AG04450 (cell line): ENCODE measurements around the gene C17orf67. TPM values are rescaled to one million over a fixed set of nuclear protein-coding genes. Genes with fewer than 3 reads are reported as not detected.

Source experiments
- CTCF ChIA-PET: fragments of 300-600, 350-600 bp; formaldehyde crosslinking; extraction: SDS; loops from one replicate; lab custom pipeline; 2022; ENCODE audit warnings: antibody characterized with exemption, inconsistent platforms; lab: Charles Lee
- POLR2A ChIA-PET: fragments of 350-600 bp; formaldehyde crosslinking; extraction: SDS; loops from one replicate; lab custom pipeline; 2021; ENCODE audit warnings: antibody characterized with exemption, inconsistent platforms; lab: Yijun Ruan, JAX
- DNase-seq: peaks from one replicate; pipeline ENCODE4 v3.0.0-alpha.2; 2011; ENCODE audit warnings: low read depth, low spot score
- H3K27ac ChIP-seq: one replicate; pipeline ENCODE4 v1.5.1; 2012; ENCODE audit warnings: low read depth, low read length, control low read depth
- H3K27me3 ChIP-seq: one replicate; pipeline ENCODE4 v1.6.0; 2012; ENCODE audit warnings: low read length; ENCODE audit not compliant: control insufficient read depth, insufficient read depth
- H3K4me3 ChIP-seq: 2 replicates; pipeline ENCODE4 v1.5.1; 2011; ENCODE audit warnings: mild to moderate bottlenecking, low read depth, low read length, control low read depth
- H3K9me3 ChIP-seq: 2 replicates; pipeline ENCODE4 v1.5.1; 2012; ENCODE audit warnings: low read length; ENCODE audit not compliant: control insufficient read depth, insufficient read depth
- polyA plus RNA-seq: library from polyadenylated mRNA; depleted of rRNA; stranded (reverse); fragments of >200 nt; gene quantifications from 2 replicates; pipeline ENCODE4 v1.2.3, GENCODE V29; 2011
- TF ChIP-seq, protein P1 (sequence below): IDR thresholded peaks from 2 replicates; pipeline ENCODE4 v1.5.1; 2011; ENCODE audit warnings: low read depth, low read length, control low read depth, inconsistent platforms

Gene C17orf67
- polyA plus RNA-seq, 1 experiment, result 0.76 TPM

DNA sequence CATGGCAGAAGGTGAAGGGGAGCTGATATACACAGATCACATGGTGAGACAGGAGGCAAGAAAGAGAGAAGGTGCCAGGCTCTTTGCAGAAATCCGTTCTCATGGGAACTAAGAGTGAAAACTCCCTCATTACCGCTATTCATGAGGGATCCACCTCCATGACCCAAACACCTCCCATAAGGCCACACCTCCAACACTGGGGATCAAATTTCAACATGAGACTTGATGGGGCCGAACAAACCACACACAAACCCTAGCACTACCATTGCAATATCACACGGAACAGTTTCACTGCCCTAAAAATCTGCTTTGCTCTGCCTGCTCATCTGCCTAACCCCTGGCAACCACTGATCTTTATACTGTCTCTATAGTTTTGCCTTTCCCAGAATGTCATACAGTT is 34.8 kb downstream of the C17orf67 start:
- CTCF ChIA-PET, result interaction anchor here (1.1 kb wide), 1 partner anchor 12 kb away, joined by 5 read pairs; no protein-coding TSS in a partner anchor
- no peak overlapping the region for H3K4me3 ChIP-seq
- H3K27ac ChIP-seq, result no peak overlapping the region
- TF ChIP-seq, protein P1, sequence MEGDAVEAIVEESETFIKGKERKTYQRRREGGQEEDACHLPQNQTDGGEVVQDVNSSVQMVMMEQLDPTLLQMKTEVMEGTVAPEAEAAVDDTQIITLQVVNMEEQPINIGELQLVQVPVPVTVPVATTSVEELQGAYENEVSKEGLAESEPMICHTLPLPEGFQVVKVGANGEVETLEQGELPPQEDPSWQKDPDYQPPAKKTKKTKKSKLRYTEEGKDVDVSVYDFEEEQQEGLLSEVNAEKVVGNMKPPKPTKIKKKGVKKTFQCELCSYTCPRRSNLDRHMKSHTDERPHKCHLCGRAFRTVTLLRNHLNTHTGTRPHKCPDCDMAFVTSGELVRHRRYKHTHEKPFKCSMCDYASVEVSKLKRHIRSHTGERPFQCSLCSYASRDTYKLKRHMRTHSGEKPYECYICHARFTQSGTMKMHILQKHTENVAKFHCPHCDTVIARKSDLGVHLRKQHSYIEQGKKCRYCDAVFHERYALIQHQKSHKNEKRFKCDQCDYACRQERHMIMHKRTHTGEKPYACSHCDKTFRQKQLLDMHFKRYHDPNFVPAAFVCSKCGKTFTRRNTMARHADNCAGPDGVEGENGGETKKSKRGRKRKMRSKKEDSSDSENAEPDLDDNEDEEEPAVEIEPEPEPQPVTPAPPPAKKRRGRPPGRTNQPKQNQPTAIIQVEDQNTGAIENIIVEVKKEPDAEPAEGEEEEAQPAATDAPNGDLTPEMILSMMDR, result no peak
- no peaks in the 10 kb centered on the region for H3K9me3 ChIP-seq
- peaks cover 8% of the 10 kb centered on the region for H3K27me3 ChIP-seq
- POLR2A ChIA-PET, result no interaction called here
- no peak for DNase-seq

DNA sequence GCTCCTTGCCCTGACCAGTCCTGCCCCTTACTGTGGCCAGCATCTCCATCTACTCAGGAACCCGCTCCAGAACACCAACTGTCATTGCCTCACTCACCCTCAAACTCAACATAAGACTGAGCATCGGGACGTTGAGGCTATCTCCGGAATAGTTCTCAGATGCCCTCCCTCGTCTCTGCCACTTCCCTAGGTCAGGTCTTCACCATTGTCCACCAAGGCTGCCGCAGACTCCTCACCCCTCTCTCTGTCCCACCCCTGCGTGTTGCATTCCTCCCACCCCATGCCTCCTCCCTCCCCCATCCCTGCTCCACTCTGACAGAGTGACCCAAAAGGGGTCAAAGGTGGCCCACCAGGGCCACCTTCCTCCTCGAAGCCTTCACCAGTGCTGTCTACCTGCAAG is 37.2 kb downstream of the C17orf67 start:
- POLR2A ChIA-PET, result no interaction called here
- Histone ChIP-seq H3K4me3 (no peak overlapping the region), H3K27me3 (peaks cover 8% of the 10 kb centered on the region), H3K9me3 (no peaks in the 10 kb centered on the region), H3K27ac (no peak overlapping the region)
- DNase-seq, result no peak
- CTCF ChIA-PET, result no interaction called here
- TF ChIP-seq, protein P1, result no peak

DNA sequence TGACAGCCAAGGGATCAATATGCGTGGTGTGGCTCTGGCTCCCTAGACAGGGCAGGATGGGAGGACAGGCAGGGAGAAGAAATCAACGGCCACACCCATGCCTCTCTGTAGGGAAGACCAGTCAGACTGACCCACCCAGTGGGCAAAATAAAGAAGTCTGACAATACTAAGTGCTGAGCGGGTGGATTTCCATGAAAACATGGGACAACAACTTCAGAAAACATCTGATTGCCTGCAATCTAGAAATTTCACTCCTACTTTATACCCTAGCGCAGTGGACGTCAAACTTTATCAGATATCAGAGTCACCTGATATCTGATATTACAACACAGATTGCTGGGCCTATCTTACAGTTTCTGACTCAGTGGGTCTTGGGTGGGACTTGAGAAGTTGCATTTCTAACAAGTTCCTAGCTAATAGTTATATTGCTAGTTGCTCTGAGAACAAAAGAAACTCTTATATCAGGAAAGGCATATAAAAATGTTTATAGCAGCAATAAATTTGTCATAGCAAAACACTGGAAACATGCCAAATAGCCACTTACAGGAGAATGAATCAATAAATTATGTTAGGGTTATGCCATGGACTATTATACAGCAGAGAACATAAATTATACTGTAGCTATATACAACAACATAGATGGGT is 38.4 kb downstream of the C17orf67 start:
- TF ChIP-seq, protein P1, result no peak
- peaks cover 8% of the 10 kb centered on the region for H3K27me3 ChIP-seq
- no peak overlapping the region for H3K4me3 ChIP-seq
- POLR2A ChIA-PET, result no interaction called here
- DNase-seq, result no peak
- CTCF ChIA-PET, result interaction anchor here (1.2 kb wide), 1 partner anchor 25 kb away, joined by 3 read pairs; no protein-coding TSS in a partner anchor
- no peaks in the 10 kb centered on the region for H3K9me3 ChIP-seq
- H3K27ac ChIP-seq, result no peak overlapping the region

DNA sequence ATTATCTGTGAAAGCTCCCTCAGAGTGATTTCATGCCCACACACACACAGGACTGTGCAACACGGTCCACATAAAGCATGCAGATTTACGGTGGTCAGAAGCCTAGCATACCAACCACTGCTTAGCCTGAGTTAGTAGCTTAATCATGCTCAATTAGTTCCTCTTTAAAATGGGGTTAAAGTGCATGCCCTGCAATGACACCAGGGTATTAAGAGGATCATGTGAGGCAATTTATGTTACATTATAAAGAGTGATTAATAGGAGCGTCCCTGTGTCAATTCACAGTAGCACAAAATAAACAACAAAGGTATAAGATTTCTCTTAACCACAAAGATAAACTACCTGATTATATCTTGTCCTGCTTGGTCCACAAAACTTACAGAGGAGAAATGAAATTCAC is 39.8 kb downstream of the C17orf67 start:
- TF ChIP-seq, protein P1, result no peak
- no peak overlapping the region for H3K27ac ChIP-seq
- peaks cover 8% of the 10 kb centered on the region for H3K27me3 ChIP-seq
- ChIA-PET POLR2A (no interaction called here), CTCF (interaction anchor here (0.9 to 1.3 kb wide), 3 partner anchors 12 to 26 kb away, joined by 3 to 4 read pairs (median 3); no protein-coding TSS in a partner anchor)
- H3K9me3 ChIP-seq, result no peaks in the 10 kb centered on the region
- no peak overlapping the region for H3K4me3 ChIP-seq
- DNase-seq, result no peak

DNA sequence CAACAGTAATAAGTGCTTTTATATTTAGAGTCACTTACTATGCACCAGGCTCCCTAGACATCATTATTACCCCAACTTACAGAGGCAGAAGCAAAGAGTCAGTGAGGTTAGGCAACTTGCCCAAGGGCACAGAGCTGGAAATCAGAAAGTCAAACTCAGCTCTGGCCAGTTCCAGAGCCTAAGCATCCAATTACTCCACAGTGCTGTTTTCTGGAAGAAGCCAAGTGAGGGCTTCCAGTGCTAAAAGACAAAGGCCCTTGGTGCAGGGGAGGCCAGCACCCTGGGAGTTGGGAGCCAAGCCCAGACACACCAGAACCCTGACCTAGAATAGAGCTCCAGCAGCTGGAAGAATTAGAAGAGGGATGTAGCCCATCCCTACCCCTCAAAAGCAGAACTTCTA is 40.2 kb downstream of the C17orf67 start:
- ChIA-PET CTCF (interaction anchor here (0.9 to 1.3 kb wide), 2 partner anchors 12 to 26 kb away, joined by 3 read pairs; no protein-coding TSS in a partner anchor), POLR2A (no interaction called here)
- Histone ChIP-seq H3K27me3 (peaks cover 8% of the 10 kb centered on the region), H3K9me3 (no peaks in the 10 kb centered on the region), H3K27ac (no peak overlapping the region), H3K4me3 (no peak overlapping the region)
- TF ChIP-seq, protein P1, result no peak
- no peak for DNase-seq
